HG03025 (cell line): ENCODE measurements around the gene SLIRP.
"Not testable (repeated sequence)": the region's sequence is repeated elsewhere in the genome, so short reads cannot be mapped to it uniquely, and the experiment has no call there.

Experiments used
- ATAC-seq: cut with Tn5 transposase; IDR thresholded peaks from one replicate; pipeline ENCODE4 v1.9.1; 2021; ENCODE audit warnings: mild to moderate bottlenecking, moderate library complexity; ENCODE audit not compliant: unreplicated experiment, low FRiP score

The SLIRP gene

GRCh38 chr14:77738559-77739250 is 30.8 kb downstream of the SLIRP start:
- ATAC-seq = peak; percentile 64

GRCh38 chr14:77741438-77741837 is 33.5 kb downstream of the SLIRP start:
- ATAC-seq = no peak

DNA sequence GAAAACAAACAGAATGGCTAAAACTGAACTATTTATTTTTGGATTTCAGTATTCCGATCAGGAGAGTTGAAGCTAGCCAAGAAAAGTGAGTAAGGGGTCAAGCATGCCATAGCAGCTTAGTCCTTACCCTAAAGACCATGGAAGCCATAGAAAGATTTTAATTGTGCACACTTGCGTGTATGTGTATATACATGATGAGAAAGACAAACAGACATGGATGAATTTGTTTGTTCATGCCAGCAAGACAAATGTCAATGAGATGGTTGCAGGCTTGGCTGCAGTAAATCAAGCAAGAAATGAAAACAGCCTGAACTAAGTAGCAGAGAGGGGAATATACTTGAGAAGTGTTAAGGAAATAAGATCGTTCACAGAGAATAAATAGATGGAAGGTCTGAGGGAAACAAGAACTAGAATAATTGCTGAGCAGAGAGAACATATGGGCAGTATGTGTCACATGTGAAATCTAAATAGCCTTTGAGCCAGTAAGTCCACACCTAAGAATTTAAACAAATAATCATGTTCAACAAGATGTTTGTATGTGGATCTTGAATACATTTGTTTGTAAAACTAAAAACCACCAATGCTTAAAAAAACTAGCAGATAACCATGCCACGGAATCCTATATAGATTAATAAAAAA is 38.3 kb downstream of the SLIRP start:
- no peak for ATAC-seq

DNA sequence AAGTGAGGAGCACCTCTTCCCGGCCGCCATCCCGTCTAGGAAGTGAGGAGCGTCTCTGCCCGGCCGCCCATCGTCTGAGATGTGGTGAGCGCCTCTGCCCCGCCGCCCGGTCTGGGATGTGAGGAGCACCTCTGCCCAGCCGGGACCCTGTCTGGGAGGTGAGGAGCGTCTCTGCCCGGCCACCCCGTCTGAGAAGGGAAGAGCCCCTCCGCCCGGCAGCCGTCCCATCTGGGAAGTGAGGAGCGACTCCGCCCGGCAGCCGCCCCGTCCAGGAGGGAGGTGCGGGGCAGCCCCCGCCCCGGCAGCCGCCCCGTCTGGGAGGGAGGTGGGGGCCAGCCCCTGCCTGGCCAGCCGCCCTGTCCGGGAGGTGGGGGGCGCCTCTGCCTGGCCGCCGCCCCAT is 39.5 kb downstream of the SLIRP start:
- ATAC-seq = not testable (repeated sequence)

GRCh38 chr14:77752266-77752665 is 44.4 kb downstream of the SLIRP start:
- no peak for ATAC-seq

DNA sequence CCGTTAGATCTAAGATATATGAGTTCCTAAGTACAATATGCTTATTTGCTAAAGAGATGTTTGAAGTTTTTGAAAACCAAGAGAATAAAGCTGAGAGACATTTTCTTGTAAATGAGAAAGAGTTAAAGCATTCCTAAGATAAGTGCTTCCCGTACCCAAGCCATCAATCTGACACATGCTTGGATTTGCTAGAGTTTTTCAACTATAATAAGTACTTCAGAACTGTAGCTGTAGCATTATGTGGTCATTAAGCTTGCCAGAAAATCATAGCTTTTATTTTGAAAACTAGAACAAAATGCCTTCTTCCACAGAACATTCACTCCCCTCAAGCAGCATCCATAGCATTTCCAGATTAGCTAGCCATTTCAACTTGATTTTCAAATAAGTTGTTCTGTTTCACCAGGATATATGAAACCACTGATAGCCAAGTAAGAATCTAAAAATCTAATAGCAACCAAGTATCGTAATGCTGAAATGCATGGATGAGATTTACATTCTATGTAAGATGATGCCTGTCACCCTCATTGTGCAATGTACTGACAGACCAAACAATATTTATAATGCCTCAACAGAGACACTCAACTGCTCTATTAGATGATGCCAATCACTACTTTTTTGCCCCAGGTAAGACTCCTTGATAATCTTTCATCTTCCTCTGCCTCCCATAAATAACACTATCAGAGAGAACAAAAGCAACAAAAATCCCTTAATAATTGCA is 45.1 kb downstream of the SLIRP start:
- no peak for ATAC-seq

- peak; percentile 89 for ATAC-seq
Measured at GRCh38 chr14:77760381-77761204, 52.7 kb downstream of the SLIRP start, which contains the start of gene SNW1. Gene SNW1, minus strand, starts transcription at chr14:77761156. Its CDS starts 29 bp downstream, at chr14:77761127.

- ATAC-seq = peak; percentile 29
Measured at GRCh38 chr14:77761205-77761931, 53.5 kb downstream of the SLIRP start.

- no peak for ATAC-seq
Measured at GRCh38 chr14:77763316-77763715, 55.4 kb downstream of the SLIRP start.

- ATAC-seq = no peak
Measured at GRCh38 chr14:77763978-77764377, 56.1 kb downstream of the SLIRP start.
